SK-N-SH treated with all-trans-retinoic acid at 6 μM for 48 hours (cell line): Measurements from ENCODE around the gene LCE2A.

Experiments used
- ESRRG ChIP-seq: fragments of 250-450 bp; sonication (Bioruptor Pico); IDR thresholded peaks from 2 replicates; pipeline ENCODE4 v1.6.1; 2021; ENCODE audit warnings: mild to moderate bottlenecking
- RARB ChIP-seq: fragments of 250-450 bp; sonication (Bioruptor Pico); IDR thresholded peaks from 2 replicates; pipeline ENCODE4 v1.8.0; 2021; ENCODE audit warnings: mild to moderate bottlenecking, moderate library complexity
- TF ChIP-seq, protein P1 (sequence below): fragments of 250-450 bp; sonication (Bioruptor Pico); IDR thresholded peaks from 2 replicates; pipeline ENCODE4 v1.8.0; 2020; ENCODE audit warnings: mild to moderate bottlenecking, moderate library complexity, borderline replicate concordance

DNA sequence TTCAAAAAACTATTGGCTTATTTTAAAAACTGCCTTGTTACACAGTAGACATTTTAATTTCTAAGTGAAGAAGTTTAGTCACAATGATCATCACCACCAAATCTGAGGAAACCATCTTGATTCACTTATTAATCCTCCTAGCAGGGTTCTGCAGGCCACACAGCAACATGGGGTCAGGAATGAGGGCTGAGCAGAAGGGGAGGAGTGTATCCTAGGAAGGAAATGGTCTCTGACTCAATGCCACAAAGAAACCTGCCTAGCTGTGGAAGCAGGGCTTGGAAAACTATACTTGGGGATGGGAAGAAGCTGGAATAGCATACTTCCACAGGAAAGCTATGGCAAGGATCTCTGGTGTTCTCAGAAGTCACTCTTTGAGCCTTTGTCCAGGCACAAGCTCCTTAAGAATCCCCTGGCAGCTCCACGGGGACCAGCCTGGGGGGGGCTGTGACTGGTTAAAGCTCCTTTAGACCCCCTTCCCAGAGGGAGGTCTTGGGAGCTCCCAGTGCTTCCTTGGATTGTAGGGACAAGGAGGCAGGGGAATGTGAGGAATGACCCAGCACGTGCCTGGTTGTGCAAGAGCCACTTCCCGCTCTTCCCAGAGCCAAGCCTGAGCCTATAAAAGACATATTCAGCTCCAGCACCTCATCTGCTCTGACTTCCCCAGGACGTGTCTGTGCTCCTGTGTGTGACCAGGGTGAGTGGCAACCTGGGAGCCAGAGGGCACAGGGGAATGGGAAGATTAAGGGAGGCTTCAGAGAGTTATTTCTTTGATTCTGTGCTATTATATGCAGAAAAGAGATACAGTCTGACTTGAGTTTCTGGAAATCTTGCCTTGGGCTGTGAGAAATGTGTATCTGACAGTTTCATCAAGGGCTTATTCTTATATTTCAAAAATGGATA lies at the start of gene LCE2A:
- TF ChIP-seq, protein P1, sequence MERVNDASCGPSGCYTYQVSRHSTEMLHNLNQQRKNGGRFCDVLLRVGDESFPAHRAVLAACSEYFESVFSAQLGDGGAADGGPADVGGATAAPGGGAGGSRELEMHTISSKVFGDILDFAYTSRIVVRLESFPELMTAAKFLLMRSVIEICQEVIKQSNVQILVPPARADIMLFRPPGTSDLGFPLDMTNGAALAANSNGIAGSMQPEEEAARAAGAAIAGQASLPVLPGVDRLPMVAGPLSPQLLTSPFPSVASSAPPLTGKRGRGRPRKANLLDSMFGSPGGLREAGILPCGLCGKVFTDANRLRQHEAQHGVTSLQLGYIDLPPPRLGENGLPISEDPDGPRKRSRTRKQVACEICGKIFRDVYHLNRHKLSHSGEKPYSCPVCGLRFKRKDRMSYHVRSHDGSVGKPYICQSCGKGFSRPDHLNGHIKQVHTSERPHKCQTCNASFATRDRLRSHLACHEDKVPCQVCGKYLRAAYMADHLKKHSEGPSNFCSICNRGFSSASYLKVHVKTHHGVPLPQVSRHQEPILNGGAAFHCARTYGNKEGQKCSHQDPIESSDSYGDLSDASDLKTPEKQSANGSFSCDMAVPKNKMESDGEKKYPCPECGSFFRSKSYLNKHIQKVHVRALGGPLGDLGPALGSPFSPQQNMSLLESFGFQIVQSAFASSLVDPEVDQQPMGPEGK (CRISPR knock-in tag): no peak
- no peak for TF ChIP-seq RARB (CRISPR knock-in tag)
- TF ChIP-seq ESRRG: no peak
